NCI-H1436 treated with DMSO at 0.1 percent for 48 hours (cell line): ENCODE results near the gene KRT13.
A peak's percentile ranks its signal among the peaks of the same experiment; 100 is the strongest.
"Not testable (repeated sequence)": the region's sequence is repeated elsewhere in the genome, so short reads cannot be mapped to it uniquely, and the experiment has no call there.

ENCODE experiments used
- DNase-seq: peaks from one replicate; lab custom pipeline; 2025; lab: John Stamatoyannopoulos, UW

The KRT13 gene

GRCh38 chr17:41505007-41505808 is at the start of gene KRT13:
Gene KRT13, minus strand, starts transcription at chr17:41505612. Its CDS starts 62 bp downstream, at chr17:41505550.
- DNase-seq, result no peak

DNA sequence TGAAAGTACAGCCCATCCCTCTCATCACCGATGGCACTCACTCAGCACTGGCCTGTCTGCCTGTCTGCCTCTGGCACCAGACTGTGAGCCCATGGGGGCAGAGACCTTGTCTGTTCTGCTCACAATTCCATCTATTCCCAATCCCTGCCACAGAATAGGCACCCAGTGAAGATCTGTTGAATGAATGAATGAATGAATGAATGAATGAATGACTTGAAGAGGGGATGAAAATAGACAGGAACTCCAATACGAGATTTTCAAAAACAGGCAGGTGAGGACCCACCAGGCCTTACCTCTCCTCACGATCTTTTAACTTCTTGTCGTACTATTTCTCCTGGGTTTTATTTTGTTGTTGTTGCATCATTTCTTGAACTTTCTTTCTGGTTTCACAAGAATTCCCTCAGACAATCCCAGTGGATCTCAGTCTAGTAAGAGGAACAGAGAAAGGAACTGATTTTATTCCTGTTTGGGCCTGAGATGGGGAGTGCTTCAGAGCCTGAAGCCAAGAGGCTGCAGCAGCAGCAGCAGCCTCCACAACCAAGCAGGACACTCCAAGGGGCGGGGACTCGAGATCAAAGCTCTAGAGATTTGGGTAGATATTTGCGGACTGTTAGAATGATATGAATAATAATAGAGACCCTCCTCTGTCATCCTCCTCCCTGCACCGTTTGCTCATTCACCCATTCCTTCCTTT is 48.7 kb upstream of the KRT13 start:
- no peak for DNase-seq

GRCh38 chr17:41553176-41553575 is 47.8 kb upstream of the KRT13 start:
- no peak for DNase-seq

- DNase-seq, result no peak
These were observed 47.0 kb upstream of the KRT13 start for GRCh38 chr17:41552455-41552854.

- no peak for DNase-seq
These were observed 46.0 kb upstream of the KRT13 start for GRCh38 chr17:41551365-41551764.

DNA sequence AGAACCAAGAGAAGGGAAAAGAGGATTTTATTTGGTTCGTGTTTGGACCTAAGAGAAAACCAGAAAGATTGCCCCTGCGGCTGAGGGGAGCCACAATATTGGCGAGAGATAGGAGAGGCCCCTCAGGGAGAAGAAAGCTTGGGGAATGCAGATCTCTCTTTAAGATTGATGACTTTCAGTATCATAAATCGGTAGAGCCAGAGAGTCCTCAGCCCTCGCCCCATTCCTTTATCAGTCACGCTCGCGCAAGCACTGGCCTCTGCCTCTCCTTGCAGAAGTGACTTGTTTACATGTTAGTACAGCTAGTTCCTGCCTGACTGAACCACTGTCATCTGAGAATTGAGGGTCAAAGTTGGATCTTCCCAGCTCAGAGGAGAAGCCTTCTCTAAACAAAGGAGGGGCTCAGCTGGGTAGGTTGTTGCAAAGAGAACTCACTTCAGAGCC is 44.2 kb upstream of the KRT13 start:
- no peak for DNase-seq

DNA sequence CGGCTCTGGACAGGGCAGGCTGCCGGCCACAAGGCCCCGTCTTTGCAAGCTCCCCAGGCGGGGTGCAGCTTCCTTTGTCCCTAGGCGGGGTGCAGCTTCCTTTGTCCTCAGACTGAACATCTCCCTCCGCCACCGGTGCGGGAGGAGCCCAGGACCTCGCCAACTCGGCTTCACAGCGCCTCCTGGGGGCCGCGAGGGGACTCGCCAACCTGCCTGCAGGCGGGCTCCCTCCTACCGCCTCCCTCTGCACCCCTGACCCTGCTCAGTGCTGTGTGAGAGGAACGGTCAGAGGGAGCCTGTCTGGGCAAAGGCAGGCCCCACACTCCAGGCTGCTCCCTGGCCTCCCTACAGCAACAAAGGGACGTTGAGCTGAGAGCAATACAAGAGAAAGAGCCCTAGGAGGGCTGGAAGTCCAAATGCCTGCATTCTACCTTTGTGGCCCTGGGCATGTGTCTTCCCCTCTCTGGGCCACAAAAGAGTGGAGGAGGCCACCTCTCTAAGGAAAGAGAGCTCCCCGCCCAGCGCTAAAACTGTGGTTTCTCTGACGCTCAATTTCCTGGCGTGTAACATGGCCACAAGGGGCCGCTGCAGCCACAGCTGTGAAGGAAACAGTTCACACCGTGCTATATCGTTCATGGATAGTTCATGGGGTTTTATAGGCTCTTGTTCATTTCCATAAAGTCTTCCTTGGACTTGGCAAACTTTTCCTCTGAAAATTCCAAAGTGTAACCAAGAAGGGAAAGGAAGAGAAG is 43.6 kb upstream of the KRT13 start:
- peak; percentile 8 for DNase-seq

- DNase-seq, result peak; percentile 6
These were observed 42.8 kb upstream of the KRT13 start for GRCh38 chr17:41547921-41548843.

DNA sequence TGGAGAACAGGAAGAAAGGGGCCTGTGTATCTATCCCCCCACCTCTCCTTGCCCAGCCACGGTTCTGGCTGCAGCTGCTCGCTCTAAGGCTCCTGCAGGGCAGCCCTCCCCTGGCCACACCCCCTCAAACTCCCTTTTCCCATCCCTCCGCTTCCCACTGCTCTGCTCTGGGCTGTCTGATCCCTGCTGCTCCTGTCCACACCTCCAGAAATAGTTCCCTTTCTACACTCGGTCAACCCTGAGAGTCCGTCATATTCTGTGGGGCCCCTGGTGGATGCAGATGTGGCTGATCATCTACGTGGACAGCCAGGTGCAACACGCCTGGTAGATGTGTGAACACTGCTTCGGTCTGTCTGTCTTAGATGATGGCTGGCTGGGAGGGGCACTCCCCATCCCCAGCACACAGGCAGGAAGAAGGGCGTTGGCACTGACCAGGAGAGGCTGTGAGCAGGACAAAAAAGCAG is 42.0 kb upstream of the KRT13 start:
- DNase-seq, result no peak

- no peak for DNase-seq
These were observed 41.4 kb upstream of the KRT13 start for GRCh38 chr17:41546819-41547218.

GRCh38 chr17:41545829-41546410 is 40.5 kb upstream of the KRT13 start:
- DNase-seq, result no peak

DNA sequence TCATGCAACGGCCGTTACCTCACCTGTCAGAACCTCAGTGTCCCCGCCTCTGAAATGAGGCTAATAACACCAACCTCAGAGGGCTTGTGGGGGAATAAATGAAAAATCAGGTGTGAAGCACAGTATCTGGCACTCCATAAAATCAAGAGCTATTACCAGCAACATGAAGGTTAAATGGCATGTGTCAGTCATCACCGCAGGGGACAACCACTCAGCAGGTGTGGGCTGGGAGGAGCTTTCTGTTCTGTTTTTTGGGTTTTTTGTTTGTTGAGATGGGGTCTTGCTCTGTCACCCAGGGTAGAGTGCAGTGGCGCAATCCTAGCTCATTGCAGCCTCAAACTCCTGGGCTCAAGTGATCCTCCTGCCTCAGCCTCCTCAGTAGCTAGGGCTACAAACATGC is 39.5 kb upstream of the KRT13 start:
- DNase-seq, result no peak

GRCh38 chr17:41544491-41544892 is 39.1 kb upstream of the KRT13 start:
- no peak for DNase-seq

GRCh38 chr17:41542786-41543185 is 37.4 kb upstream of the KRT13 start:
- DNase-seq, result not testable (repeated sequence)

DNA sequence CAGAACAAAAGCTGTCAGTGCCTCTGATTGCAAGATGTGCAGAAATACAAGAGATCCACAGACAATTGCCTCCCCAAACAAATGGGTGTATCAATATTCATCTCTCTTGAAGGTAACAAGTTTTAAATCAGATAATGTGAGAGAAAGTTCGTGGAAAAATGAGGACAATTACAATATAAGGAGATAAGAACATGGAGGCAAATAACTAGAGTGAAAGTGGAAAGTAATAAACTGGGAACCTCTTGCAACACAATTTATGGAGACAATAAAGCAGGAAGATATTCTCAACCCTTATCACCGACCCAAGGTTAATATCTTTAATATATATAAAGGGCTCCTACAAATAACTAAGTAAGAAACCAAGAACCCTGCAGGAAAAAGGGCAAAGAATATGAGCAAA is 36.9 kb upstream of the KRT13 start:
- DNase-seq, result no peak

DNA sequence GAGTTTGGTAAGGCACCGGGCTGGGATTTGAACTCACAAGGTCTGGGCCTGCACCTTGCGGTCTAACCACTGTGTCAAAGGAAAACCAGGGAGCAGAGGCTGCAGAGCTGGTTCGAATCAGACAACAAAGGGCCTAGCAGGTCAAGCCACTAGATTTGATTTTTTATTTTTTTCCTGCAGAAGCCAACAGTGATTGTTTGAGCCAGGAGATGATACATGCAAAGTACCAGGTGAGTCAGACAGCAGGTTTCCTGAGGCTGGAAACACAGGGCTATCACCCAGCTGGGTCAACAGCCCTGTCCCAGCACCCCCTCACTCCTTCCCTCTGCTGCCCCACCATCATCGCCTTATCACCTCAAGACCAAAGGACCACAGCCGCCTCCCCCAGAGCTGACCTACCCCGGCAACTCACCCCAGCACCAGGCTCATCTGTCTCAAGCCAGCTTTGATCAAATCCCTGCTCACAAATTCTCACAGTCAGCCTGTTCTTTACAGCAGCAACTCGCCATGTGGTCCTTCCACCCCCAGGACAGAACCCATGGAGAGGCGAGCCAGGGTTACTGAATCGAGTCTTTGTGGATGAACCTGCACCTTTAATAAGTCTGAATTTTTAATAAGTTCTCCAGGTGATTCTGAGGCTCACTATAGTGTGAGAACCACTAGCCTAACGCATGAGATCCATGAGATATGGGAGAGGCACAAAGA is 35.7 kb upstream of the KRT13 start:
- DNase-seq, result no peak

- no peak for DNase-seq
These were observed 34.7 kb upstream of the KRT13 start for GRCh38 chr17:41539979-41540701.

DNA sequence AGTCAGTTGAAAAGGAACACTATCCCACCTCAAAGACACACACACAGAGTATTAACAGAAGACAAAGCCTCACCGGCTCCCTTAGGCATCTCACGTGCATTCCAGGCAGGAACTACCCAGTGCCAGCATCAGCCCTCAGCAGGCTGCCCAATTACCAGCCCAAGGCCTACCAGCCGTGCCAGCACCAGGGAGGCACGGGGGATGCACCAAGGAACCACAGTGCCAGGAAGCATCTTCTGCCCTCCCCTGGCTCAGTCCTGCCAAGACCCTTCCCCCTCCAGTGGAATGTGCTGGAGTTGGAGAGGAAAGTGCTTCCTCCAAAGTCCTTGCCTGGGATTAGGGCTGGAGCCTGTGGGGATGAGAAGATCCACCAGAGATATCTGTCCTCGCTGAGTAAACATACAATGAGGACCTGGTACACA is 33.7 kb upstream of the KRT13 start:
- DNase-seq, result no peak

DNA sequence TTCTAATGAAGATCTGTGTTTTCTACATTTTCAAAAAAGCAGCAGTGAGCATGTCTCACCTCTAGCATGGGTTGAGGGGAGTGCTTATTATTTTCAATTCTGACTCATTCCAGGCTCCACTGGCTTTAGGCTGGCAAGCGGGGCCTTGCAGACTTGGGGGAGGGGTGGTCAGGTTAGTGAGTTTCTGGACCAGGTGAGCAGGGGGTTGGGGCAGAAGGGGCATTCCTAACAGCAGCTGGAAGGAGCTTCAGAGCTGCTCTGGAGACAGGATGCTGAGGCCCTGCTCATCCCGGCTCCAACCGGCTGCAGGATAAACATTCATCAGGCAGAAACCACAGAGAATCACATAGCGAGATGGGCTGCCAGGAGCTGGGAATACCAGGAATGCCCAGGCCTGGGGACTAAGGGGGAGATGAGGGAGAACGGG is 33.2 kb upstream of the KRT13 start:
- DNase-seq, result no peak

DNA sequence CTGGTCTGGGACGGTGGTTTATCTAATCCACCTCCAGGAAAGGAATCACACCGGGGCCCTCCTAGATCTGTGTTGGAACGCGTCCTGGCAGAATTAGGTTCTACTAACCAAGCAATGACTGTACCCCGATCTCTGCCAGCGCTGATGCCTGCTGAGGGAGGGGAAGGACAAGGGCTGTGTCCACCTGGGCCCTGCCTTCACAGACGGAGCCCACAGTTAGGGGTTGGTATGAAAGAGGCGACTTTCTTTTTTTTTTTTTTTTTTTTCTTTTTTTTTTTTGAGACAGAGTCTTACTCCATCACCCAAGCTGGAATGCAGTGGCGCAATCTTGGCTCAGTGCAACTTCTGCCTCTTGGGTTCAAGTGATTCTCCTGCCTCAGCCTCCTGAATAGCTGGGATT is 32.6 kb upstream of the KRT13 start:
- no peak for DNase-seq
